HEK293 (cell line): ENCODE data around the gene CIDEB.

Experiments
- CTCF ChIA-PET: fragments of 350-600 bp; formaldehyde crosslinking; extraction: SDS; loops from one replicate; lab custom pipeline; 2021; ENCODE audit warnings: antibody characterized with exemption; lab: Yijun Ruan, JAX
- POLR2A ChIA-PET: fragments of 300-600 bp; formaldehyde crosslinking; extraction: SDS; loops from one replicate; lab custom pipeline; 2020; ENCODE audit warnings: antibody characterized with exemption, inconsistent platforms; lab: Yijun Ruan, JAX
- H3K27ac ChIP-seq: fragments of 200-500 bp; sonication (Bioruptor generic); 2 replicates; pipeline ENCODE4 v1.5.1; 2014; ENCODE audit warnings: low read depth, low read length, control low read depth, inconsistent platforms; ENCODE audit errors: extremely low read depth
- H3K36me3 ChIP-seq, 2 experiments: fragments of 200-500 bp in 1 of 2; sonication (Bioruptor generic) in 1 of 2; 1 replicate in 1 of 2; 2 replicates in 1 of 2; pipeline ENCODE4 v1.5.1; 2014 to 2017; ENCODE audit warnings: inconsistent platforms in 2 of 2, low read length in 2 of 2; ENCODE audit not compliant: control insufficient read depth in 2 of 2, insufficient read depth in 1 of 2
- H3K4me1 ChIP-seq: fragments of 200-500 bp; sonication (Bioruptor generic); 2 replicates; pipeline ENCODE4 v1.5.1; 2014; ENCODE audit warnings: mild to moderate bottlenecking, low read length, inconsistent platforms; ENCODE audit not compliant: control insufficient read depth, insufficient read depth
- H3K4me3 ChIP-seq: 2 replicates; pipeline ENCODE4 v1.5.1; 2011; ENCODE audit warnings: low read depth, mild to moderate bottlenecking, control low read depth, low read length, moderate library complexity
- H3K9me3 ChIP-seq: fragments of 200-500 bp; sonication (Bioruptor generic); 2 replicates; pipeline ENCODE4 v1.5.1; 2014; ENCODE audit warnings: low read depth, low read length, inconsistent platforms; ENCODE audit not compliant: control insufficient read depth, insufficient read depth
- HOXA7 ChIP-seq: sonication (generic); formaldehyde crosslinking; IDR thresholded peaks from 2 replicates; pipeline ENCODE4 v1.8.1; 2022; ENCODE audit warnings: missing genetic modification reagents, borderline replicate concordance
- HOXD13 ChIP-seq: sonication (generic); formaldehyde crosslinking; IDR thresholded peaks from 2 replicates; pipeline ENCODE4 v1.8.0; 2022; ENCODE audit warnings: missing genetic modification reagents, borderline replicate concordance
- IKZF3 ChIP-seq: fragments of 450-650 bp; IDR thresholded peaks from 2 replicates; pipeline ENCODE4 v1.5.0; 2018; ENCODE audit warnings: missing biosample characterization, mild to moderate bottlenecking, missing genetic modification characterization, moderate library complexity
- KLF8 ChIP-seq: fragments of 450-650 bp; formaldehyde crosslinking; IDR thresholded peaks from 2 replicates; pipeline ENCODE4 v1.5.1; 2016; ENCODE audit warnings: missing biosample characterization, missing genetic modification characterization
- PRDM1 ChIP-seq: fragments of 450-650 bp; formaldehyde crosslinking; IDR thresholded peaks from 2 replicates; pipeline ENCODE4; 2016; ENCODE audit warnings: missing biosample characterization, missing genetic modification characterization
- SETDB1 ChIP-seq: IDR thresholded peaks from one replicate; pipeline ENCODE4 v1.6.1; 2017; ENCODE audit warnings: mild to moderate bottlenecking, low read length, moderate library complexity, mixed read lengths; ENCODE audit not compliant: insufficient read length
- YY1 ChIP-seq: fragments of 450-650 bp; formaldehyde crosslinking; IDR thresholded peaks from 2 replicates; pipeline ENCODE4 v1.5.1; 2018; ENCODE audit warnings: missing biosample characterization, missing genetic modification characterization
- ZBTB17 ChIP-seq: fragments of 450-650 bp; formaldehyde crosslinking; IDR thresholded peaks from 2 replicates; pipeline ENCODE4 v1.5.1; 2016; ENCODE audit warnings: missing biosample characterization, missing genetic modification characterization
- ZNF140 ChIP-seq: fragments of 450-650 bp; formaldehyde crosslinking; IDR thresholded peaks from 2 replicates; pipeline ENCODE4 v1.5.1; 2016; ENCODE audit warnings: missing biosample characterization, missing genetic modification characterization
- ZNF174 ChIP-seq: fragments of 450-650 bp; formaldehyde crosslinking; IDR thresholded peaks from 2 replicates; pipeline ENCODE4 v1.5.0; 2017; ENCODE audit warnings: missing biosample characterization, mild to moderate bottlenecking, missing genetic modification characterization
- ZNF2 ChIP-seq: fragments of 450-650 bp; formaldehyde crosslinking; IDR thresholded peaks from 2 replicates; pipeline ENCODE4 v1.5.1; 2016; ENCODE audit warnings: missing biosample characterization, missing genetic modification characterization
- ZNF202 ChIP-seq: fragments of 450-650 bp; formaldehyde crosslinking; IDR thresholded peaks from 2 replicates; pipeline ENCODE4 v1.5.1; 2016; ENCODE audit warnings: missing biosample characterization, missing genetic modification characterization, borderline replicate concordance
- ZNF239 ChIP-seq: fragments of 450-650 bp; formaldehyde crosslinking; IDR thresholded peaks from 2 replicates; pipeline ENCODE4 v1.5.1; 2016; ENCODE audit warnings: missing biosample characterization, missing genetic modification characterization
- ZNF341 ChIP-seq: fragments of 450-650 bp; formaldehyde crosslinking; IDR thresholded peaks from 2 replicates; pipeline ENCODE4; 2016; ENCODE audit warnings: low read depth, missing biosample characterization, missing genetic modification characterization
- ZNF366 ChIP-seq: fragments of 450-650 bp; formaldehyde crosslinking; conservative IDR thresholded peaks from 2 replicates; pipeline ENCODE4 v1.5.1; 2016; ENCODE audit warnings: missing biosample characterization, missing genetic modification characterization
- ZNF473 ChIP-seq: fragments of 450-650 bp; formaldehyde crosslinking; IDR thresholded peaks from 2 replicates; pipeline ENCODE4 v1.5.1; 2017; ENCODE audit warnings: missing biosample characterization, missing genetic modification characterization
- ZNF529 ChIP-seq: fragments of 450-650 bp; formaldehyde crosslinking; IDR thresholded peaks from 2 replicates; pipeline ENCODE4 v1.5.1; 2017; ENCODE audit warnings: missing genetic modification characterization, missing biosample characterization; ENCODE audit not compliant: insufficient replicate concordance
- ZNF548 ChIP-seq: fragments of 450-650 bp; formaldehyde crosslinking; IDR thresholded peaks from 2 replicates; pipeline ENCODE4 v1.5.1; 2016; ENCODE audit warnings: missing biosample characterization, missing genetic modification characterization
- ZNF560 ChIP-seq: fragments of 450-650 bp; formaldehyde crosslinking; IDR thresholded peaks from 2 replicates; pipeline ENCODE4 v1.5.1; 2017; ENCODE audit warnings: missing biosample characterization, missing genetic modification characterization, borderline replicate concordance
- ZNF621 ChIP-seq: fragments of 450-650 bp; formaldehyde crosslinking; IDR thresholded peaks from 2 replicates; pipeline ENCODE4 v1.5.1; 2017; ENCODE audit warnings: missing biosample characterization, missing genetic modification characterization
- ZNF626 ChIP-seq: fragments of 450-650 bp; sonication (Bioruptor Pico); formaldehyde crosslinking; IDR thresholded peaks from 2 replicates; pipeline ENCODE4 v1.5.1; 2018; ENCODE audit warnings: missing biosample characterization, missing genetic modification characterization, inconsistent platforms
- ZNF701 ChIP-seq: fragments of 450-650 bp; formaldehyde crosslinking; IDR thresholded peaks from 2 replicates; pipeline ENCODE4 v1.5.1; 2016; ENCODE audit warnings: missing biosample characterization, missing genetic modification characterization
- TF ChIP-seq, protein P1 (sequence below): fragments of 450-650 bp; formaldehyde crosslinking; IDR thresholded peaks from 2 replicates; pipeline ENCODE4 v1.5.1; 2016; ENCODE audit warnings: missing biosample characterization, missing genetic modification characterization
- TF ChIP-seq, protein P2 (sequence below): fragments of 450-650 bp; formaldehyde crosslinking; IDR thresholded peaks from 2 replicates; pipeline ENCODE4 v1.5.1; 2016; ENCODE audit warnings: missing biosample characterization, missing genetic modification characterization, borderline replicate concordance
- TF ChIP-seq, protein P3 (sequence below): fragments of 450-650 bp; formaldehyde crosslinking; IDR thresholded peaks from 2 replicates; pipeline ENCODE4 v1.5.1; 2017; ENCODE audit warnings: missing biosample characterization, missing genetic modification characterization
- TF ChIP-seq, protein P4 (sequence below): sonication (generic); formaldehyde crosslinking; IDR thresholded peaks from 2 replicates; pipeline ENCODE4 v1.8.1; 2022; ENCODE audit warnings: mild to moderate bottlenecking, moderate library complexity, missing genetic modification reagents
- TF ChIP-seq, protein P5 (sequence below): fragments of 450-650 bp; formaldehyde crosslinking; IDR thresholded peaks from 2 replicates; pipeline ENCODE4 v1.5.1; 2016; ENCODE audit warnings: missing biosample characterization, missing genetic modification characterization
- TF ChIP-seq, protein P6 (sequence below): fragments of 450-650 bp; formaldehyde crosslinking; IDR thresholded peaks from 2 replicates; pipeline ENCODE4 v1.5.1; 2016; ENCODE audit warnings: missing biosample characterization, missing genetic modification characterization

The CIDEB gene

DNA sequence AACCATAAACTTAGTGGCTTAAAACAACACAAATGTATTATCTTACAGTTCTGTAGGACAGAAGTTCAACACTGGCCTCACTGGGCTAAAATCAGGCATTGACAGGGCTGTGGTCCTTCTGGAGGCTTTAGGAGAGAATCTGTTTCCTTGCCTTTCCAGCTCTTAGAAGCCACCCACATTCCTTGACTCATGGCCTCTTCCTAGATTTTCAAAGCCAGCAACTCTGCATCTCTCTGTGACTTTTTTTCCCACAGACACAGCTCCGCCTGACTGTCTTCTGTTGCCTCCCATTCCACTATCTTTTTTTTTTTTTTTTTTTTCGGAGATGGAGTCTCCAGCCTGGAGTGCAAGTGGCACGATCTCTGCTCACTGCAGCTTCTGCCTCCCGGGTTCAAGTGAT is 48.4 kb upstream of the CIDEB start:
- no peaks in the 10 kb centered on the region for H3K36me3 ChIP-seq
- CTCF ChIA-PET = no interaction called here
- H3K4me1 ChIP-seq = no peaks in the 10 kb centered on the region
- H3K27ac ChIP-seq = no peak overlapping the region
- TF ChIP-seq HOXD13 (CRISPR knock-in tag) (no peak), ZNF140 (tag by site-specific recombination) (no peak), ZNF2 (tag by site-specific recombination) (no peak), ZNF626 (tag by site-specific recombination) (no peak), ZNF560 (tag by site-specific recombination) (no peak), ZNF239 (tag by site-specific recombination) (no peak), SETDB1 (no peak), IKZF3 (tag by site-specific recombination) (no peak), ZNF202 (tag by site-specific recombination) (no peak), ZNF548 (no peak), ZNF529 (tag by site-specific recombination) (no peak)
- TF ChIP-seq, protein P1, sequence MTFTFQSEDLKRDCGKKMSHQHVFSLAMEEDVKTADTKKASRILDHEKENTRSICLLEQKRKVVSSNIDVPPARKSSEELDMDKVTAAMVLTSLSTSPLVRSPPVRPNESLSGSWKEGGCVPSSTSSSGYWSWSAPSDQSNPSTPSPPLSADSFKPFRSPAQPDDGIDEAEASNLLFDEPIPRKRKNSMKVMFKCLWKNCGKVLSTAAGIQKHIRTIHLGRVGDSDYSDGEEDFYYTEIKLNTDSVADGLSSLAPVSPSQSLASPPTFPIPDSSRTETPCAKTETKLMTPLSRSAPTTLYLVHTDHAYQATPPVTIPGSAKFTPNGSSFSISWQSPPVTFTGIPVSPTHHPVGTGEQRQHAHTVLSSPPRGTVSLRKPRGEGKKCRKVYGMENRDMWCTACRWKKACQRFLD (tag by site-specific recombination) = no peak
- TF ChIP-seq, protein P2, sequence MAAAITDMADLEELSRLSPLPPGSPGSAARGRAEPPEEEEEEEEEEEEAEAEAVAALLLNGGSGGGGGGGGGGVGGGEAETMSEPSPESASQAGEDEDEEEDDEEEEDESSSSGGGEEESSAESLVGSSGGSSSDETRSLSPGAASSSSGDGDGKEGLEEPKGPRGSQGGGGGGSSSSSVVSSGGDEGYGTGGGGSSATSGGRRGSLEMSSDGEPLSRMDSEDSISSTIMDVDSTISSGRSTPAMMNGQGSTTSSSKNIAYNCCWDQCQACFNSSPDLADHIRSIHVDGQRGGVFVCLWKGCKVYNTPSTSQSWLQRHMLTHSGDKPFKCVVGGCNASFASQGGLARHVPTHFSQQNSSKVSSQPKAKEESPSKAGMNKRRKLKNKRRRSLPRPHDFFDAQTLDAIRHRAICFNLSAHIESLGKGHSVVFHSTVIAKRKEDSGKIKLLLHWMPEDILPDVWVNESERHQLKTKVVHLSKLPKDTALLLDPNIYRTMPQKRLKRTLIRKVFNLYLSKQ (tag by site-specific recombination) = no peak
- TF ChIP-seq, protein P3, sequence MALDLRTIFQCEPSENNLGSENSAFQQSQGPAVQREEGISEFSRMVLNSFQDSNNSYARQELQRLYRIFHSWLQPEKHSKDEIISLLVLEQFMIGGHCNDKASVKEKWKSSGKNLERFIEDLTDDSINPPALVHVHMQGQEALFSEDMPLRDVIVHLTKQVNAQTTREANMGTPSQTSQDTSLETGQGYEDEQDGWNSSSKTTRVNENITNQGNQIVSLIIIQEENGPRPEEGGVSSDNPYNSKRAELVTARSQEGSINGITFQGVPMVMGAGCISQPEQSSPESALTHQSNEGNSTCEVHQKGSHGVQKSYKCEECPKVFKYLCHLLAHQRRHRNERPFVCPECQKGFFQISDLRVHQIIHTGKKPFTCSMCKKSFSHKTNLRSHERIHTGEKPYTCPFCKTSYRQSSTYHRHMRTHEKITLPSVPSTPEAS (tag by site-specific recombination) = no peak
- TF ChIP-seq, all 188 proteins: peak for 0
- H3K4me3 ChIP-seq = no peak overlapping the region
- no peaks in the 10 kb centered on the region for H3K9me3 ChIP-seq
- POLR2A ChIA-PET = interaction anchor here (0.7 kb wide), 1 partner anchor 10 kb away, joined by 4 read pairs; no protein-coding TSS in a partner anchor

DNA sequence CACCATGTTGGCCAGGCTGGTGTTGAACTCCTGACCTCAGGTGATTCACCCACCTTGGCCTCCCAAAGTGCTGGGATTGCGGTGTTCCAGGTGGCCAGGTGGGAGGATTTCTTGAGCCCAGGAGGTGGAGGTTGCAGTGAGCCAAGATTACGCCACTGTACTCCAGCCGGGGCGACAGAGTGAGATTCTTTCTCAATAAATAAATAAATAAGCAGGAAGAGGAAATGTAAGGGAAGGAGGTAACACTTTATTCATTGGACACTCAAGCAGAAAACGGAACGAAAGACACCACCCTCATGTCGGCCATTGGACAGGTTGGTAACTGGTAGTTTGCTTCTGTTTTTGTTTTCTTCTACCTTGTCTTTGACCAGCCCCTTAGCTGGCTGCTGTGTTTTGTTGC is 47.2 kb upstream of the CIDEB start:
- CTCF ChIA-PET = interaction anchor here (1.0 to 2.1 kb wide), 2 partner anchors 22 to 77 kb away, joined by 4 to 8 read pairs; no protein-coding TSS in a partner anchor
- no peak overlapping the region for H3K27ac ChIP-seq
- no peaks in the 10 kb centered on the region for H3K36me3 ChIP-seq
- H3K9me3 ChIP-seq = no peaks in the 10 kb centered on the region
- H3K4me1 ChIP-seq = no peaks in the 10 kb centered on the region
- POLR2A ChIA-PET = no interaction called here
- H3K4me3 ChIP-seq = no peak overlapping the region
- no peak for TF ChIP-seq ZNF701 (tag by site-specific recombination)
- no peak for TF ChIP-seq ZNF473 (tag by site-specific recombination)
- TF ChIP-seq, protein P4, sequence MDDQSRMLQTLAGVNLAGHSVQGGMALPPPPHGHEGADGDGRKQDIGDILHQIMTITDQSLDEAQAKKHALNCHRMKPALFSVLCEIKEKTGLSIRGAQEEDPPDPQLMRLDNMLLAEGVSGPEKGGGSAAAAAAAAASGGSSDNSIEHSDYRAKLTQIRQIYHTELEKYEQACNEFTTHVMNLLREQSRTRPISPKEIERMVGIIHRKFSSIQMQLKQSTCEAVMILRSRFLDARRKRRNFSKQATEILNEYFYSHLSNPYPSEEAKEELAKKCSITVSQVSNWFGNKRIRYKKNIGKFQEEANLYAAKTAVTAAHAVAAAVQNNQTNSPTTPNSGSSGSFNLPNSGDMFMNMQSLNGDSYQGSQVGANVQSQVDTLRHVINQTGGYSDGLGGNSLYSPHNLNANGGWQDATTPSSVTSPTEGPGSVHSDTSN = no peak
- no peak for TF ChIP-seq ZNF366
- TF ChIP-seq, protein P5, sequence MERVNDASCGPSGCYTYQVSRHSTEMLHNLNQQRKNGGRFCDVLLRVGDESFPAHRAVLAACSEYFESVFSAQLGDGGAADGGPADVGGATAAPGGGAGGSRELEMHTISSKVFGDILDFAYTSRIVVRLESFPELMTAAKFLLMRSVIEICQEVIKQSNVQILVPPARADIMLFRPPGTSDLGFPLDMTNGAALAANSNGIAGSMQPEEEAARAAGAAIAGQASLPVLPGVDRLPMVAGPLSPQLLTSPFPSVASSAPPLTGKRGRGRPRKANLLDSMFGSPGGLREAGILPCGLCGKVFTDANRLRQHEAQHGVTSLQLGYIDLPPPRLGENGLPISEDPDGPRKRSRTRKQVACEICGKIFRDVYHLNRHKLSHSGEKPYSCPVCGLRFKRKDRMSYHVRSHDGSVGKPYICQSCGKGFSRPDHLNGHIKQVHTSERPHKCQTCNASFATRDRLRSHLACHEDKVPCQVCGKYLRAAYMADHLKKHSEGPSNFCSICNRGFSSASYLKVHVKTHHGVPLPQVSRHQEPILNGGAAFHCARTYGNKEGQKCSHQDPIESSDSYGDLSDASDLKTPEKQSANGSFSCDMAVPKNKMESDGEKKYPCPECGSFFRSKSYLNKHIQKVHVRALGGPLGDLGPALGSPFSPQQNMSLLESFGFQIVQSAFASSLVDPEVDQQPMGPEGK (tag by site-specific recombination) = no peak
- TF ChIP-seq HOXA7 = no peak
- TF ChIP-seq, protein P1 (tag by site-specific recombination) = no peak
- TF ChIP-seq ZBTB17 (tag by site-specific recombination) = no peak
- TF ChIP-seq ZNF341 = no peak
- TF ChIP-seq ZNF174 = no peak
- TF ChIP-seq YY1 (tag by site-specific recombination) = no peak
- no peak for TF ChIP-seq ZNF621
- TF ChIP-seq KLF8 (tag by site-specific recombination) = no peak
- TF ChIP-seq PRDM1 (tag by site-specific recombination) = no peak
- TF ChIP-seq, protein P6, sequence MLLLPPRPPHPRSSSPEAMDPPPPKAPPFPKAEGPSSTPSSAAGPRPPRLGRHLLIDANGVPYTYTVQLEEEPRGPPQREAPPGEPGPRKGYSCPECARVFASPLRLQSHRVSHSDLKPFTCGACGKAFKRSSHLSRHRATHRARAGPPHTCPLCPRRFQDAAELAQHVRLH = no peak
